DND-41 (cell line): Measurements from ENCODE around the gene FGFR1OP2.

ENCODE experiments used
- ATAC-seq: fragments of 200-7000 bp; cut with Tn5 transposase; 3 replicates; pipeline ENCODE4 v1.9.1; 2021; ENCODE audit warnings: low read depth; ENCODE audit not compliant: insufficient read depth
- DNase-seq: peaks from one replicate; pipeline ENCODE4 v3.0.0-alpha.2; 2020
- H2AFZ ChIP-seq: 2 replicates; pipeline ENCODE4 v1.6.0; 2012; ENCODE audit warnings: low read depth, low read length
- H3K27ac ChIP-seq: 2 replicates; pipeline ENCODE4 v1.5.1; 2012; ENCODE audit warnings: low read length, inconsistent platforms
- H3K27me3 ChIP-seq: fragments of 200-600 bp; sonication (generic); 2 replicates; pipeline ENCODE4 v1.6.0; 2012; ENCODE audit warnings: low read length, mild to moderate bottlenecking, inconsistent platforms; ENCODE audit not compliant: insufficient read depth, poor library complexity
- H3K36me3 ChIP-seq: 2 replicates; pipeline ENCODE4 v1.5.1; 2012; ENCODE audit warnings: low read length, inconsistent platforms; ENCODE audit not compliant: insufficient read depth
- H3K4me1 ChIP-seq: 2 replicates; pipeline ENCODE4 v1.5.1; 2012; ENCODE audit warnings: mild to moderate bottlenecking, low read length; ENCODE audit not compliant: insufficient read depth
- H3K4me2 ChIP-seq: 2 replicates; pipeline ENCODE4 v1.6.0; 2012; ENCODE audit warnings: mild to moderate bottlenecking, moderate library complexity, low read length, inconsistent platforms; ENCODE audit not compliant: insufficient read depth
- H3K4me3 ChIP-seq, 2 experiments: fragments of 200-600 bp in 1 of 2; shearing (Covaris generic) in 1 of 2; 2 replicates each; pipeline ENCODE4 v1.5.1; 2012 to 2016; ENCODE audit warnings: inconsistent platforms in 2 of 2, low read length in 2 of 2, mild to moderate bottlenecking in 2 of 2, low read depth in 1 of 2, moderate library complexity in 1 of 2
- H3K79me2 ChIP-seq: 2 replicates; pipeline ENCODE4 v1.6.0; 2012; ENCODE audit warnings: low read length, inconsistent platforms; ENCODE audit not compliant: insufficient read depth
- H3K9ac ChIP-seq: 2 replicates; pipeline ENCODE4 v1.6.0; 2012; ENCODE audit warnings: low read depth, mild to moderate bottlenecking, inconsistent platforms, low read length, moderate library complexity
- H3K9me3 ChIP-seq: 2 replicates; pipeline ENCODE4 v1.5.1; 2012; ENCODE audit warnings: low read length, moderate library complexity, mild to moderate bottlenecking, inconsistent platforms; ENCODE audit not compliant: insufficient read depth, severe bottlenecking
- H4K20me1 ChIP-seq: 2 replicates; pipeline ENCODE4 v1.6.0; 2012; ENCODE audit warnings: low read length; ENCODE audit not compliant: insufficient read depth
- CTCF ChIP-seq: IDR thresholded peaks from 2 replicates; pipeline ENCODE4 v1.5.1; 2012; ENCODE audit warnings: borderline replicate concordance, low read length, moderate library complexity, mild to moderate bottlenecking; ENCODE audit not compliant: poor library complexity, severe bottlenecking; ENCODE audit errors: extremely low read depth
- EZH2 ChIP-seq: IDR thresholded peaks from 3 replicates; pipeline ENCODE4 v1.6.1; 2012; ENCODE audit warnings: borderline replicate concordance, low read depth, mild to moderate bottlenecking, moderate library complexity, low read length, inconsistent platforms; ENCODE audit not compliant: severe bottlenecking

FGFR1OP2 gene

GRCh38 chr12:26937863-26938700 lies at the start of gene FGFR1OP2, which contains the start of gene INTS13:
Gene FGFR1OP2 (plus strand): TSS chr12:26938470. CDS start chr12:26954159, 15,689 bp downstream.
Gene INTS13 (minus strand): TSS chr12:26937981. CDS start chr12:26936803, 1,178 bp downstream.
- Histone ChIP-seq H3K9ac (peak within 1 kb of the TSS; percentile 90), H3K9me3 (no peaks in the 10 kb centered on the region), H3K4me3 (peak within 1 kb of the TSS; percentile 90 to 95), H3K4me2 (peak within 1 kb of the TSS; percentile 84), H3K79me2 (peaks cover 97% of the 10 kb centered on the region), H2AFZ (peak within 1 kb of the TSS; percentile 95), H3K27ac (peak within 1 kb of the TSS; percentile 92), H3K4me1 (peaks cover 77% of the 10 kb centered on the region), H4K20me1 (peaks cover 23% of the 10 kb centered on the region), H3K36me3 (peaks cover 21% of the 10 kb centered on the region), H3K27me3 (no peaks in the 10 kb centered on the region)
- no peak for TF ChIP-seq EZH2
- DNase-seq (peak; percentile 99), ATAC-seq (peak; percentile 90)

DNA sequence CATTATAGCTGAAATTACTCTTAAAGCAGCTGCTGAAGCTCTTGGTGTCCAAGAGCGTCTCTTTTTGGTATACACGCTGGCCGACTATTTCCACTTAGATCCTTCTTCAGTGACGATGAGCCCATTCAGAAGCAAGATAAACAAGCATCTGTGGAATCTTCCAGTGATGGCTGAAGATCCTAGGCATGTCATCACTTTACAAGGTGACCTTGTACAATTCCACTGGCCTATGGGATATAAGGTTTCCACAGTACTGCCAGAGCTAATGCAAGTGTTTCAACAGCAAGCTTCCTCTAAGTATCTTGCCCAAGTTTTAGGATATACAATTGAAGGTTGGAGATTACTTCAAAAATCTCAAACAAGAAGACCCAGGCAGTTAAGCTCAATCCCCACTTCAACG lies 47.5 kb upstream of the FGFR1OP2 start:
- DNase-seq (no peak), ATAC-seq (no peak)
- Histone ChIP-seq H3K4me1 (no peaks in the 10 kb centered on the region), H4K20me1 (no peaks in the 10 kb centered on the region), H3K36me3 (no peaks in the 10 kb centered on the region), H3K4me3 (no peak overlapping the region), H3K79me2 (no peaks in the 10 kb centered on the region), H3K27me3 (no peaks in the 10 kb centered on the region), H3K4me2 (no peak overlapping the region), H3K27ac (no peak overlapping the region), H3K9ac (no peak overlapping the region), H3K9me3 (no peaks in the 10 kb centered on the region), H2AFZ (no peak overlapping the region)
- TF ChIP-seq EZH2 (no peak), CTCF (no peak)

DNA sequence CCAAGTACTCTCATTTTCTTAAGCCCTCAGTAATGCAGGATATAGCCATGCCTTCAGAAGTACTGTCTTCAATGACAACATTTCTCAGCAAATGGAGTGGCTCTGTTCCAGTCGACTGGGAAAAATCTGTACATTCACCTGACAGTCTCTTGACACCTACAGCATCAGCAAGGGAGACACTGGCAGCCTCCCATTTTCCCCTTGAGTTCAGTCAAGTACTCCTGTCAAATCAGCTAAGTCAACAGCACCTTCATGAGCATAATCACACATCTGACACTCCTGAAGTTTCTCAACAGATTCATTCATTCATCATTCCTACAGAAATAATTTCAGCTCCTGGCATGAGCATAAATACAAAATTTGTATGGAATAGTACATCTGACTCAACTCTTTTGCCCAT lies 46.6 kb upstream of the FGFR1OP2 start:
- ATAC-seq (no peak), DNase-seq (no peak)
- no peaks in the 10 kb centered on the region for H3K79me2 ChIP-seq
- peaks cover 5% of the 10 kb centered on the region; the same call in 1 of the 2 replicates for H3K36me3 ChIP-seq
- no peaks in the 10 kb centered on the region for H3K9me3 ChIP-seq
- no peaks in the 10 kb centered on the region for H3K27me3 ChIP-seq
- H3K9ac ChIP-seq = no peak overlapping the region
- TF ChIP-seq CTCF (no peak), EZH2 (no peak)
- H3K4me3 ChIP-seq = no peak overlapping the region
- H4K20me1 ChIP-seq = no peaks in the 10 kb centered on the region
- H3K27ac ChIP-seq = no peak overlapping the region
- H3K4me1 ChIP-seq = no peaks in the 10 kb centered on the region
- H3K4me2 ChIP-seq = no peak overlapping the region
- H2AFZ ChIP-seq = no peak overlapping the region

DNA sequence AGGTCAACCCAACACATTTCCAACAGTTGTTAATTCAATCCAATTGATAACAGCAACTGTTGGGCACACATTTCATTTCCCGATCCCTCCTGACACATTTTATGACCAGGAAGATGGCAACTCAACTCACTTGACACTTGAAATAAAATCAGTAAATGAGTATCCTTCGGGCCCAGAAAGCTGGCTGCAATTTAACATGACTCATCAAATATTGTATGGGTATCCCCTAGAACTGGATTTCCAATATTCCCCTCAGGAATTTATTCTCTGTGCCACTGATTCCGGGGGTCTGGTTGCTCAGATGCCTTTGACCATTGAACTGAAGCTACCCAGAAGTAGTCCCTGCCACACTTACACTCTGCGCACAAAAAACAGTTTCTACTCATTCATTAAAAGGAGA lies 42.6 kb upstream of the FGFR1OP2 start:
- DNase-seq = no peak
- Histone ChIP-seq H2AFZ (no peak overlapping the region), H3K4me2 (no peak overlapping the region), H3K4me3 (no peak overlapping the region), H3K36me3 (peaks cover 24% of the 10 kb centered on the region), H3K9ac (no peak overlapping the region), H3K27ac (no peak overlapping the region), H3K9me3 (no peaks in the 10 kb centered on the region), H3K4me1 (no peaks in the 10 kb centered on the region), H3K27me3 (no peaks in the 10 kb centered on the region), H4K20me1 (no peaks in the 10 kb centered on the region), H3K79me2 (no peaks in the 10 kb centered on the region)
- no peak for ATAC-seq
- no peak for TF ChIP-seq EZH2
